Uterus (tissue), 2 donors: ENCODE data around the gene DDX42.

Experiments used
- POLR2A ChIP-seq, 2 donors: fragments of 450-650 bp; IDR thresholded peaks; one replicate each; pipeline ENCODE4 v1.6.1; 2016; ENCODE audit warnings: antibody characterized with exemption in 2 of 2, mild to moderate bottlenecking in 1 of 2, moderate library complexity in 1 of 2
- TF ChIP-seq, protein P1 (sequence below), 4 experiments: fragments of 200-600 bp in 2 of 4; fragments of 450-650 bp in 2 of 4; sonication (generic) in 2 of 4; IDR thresholded peaks; one replicate each; pipeline ENCODE4 v1.5.1; 2016 to 2019; ENCODE audit warnings: antibody characterized with exemption in 4 of 4, mild to moderate bottlenecking in 2 of 4, moderate library complexity in 1 of 4

DNA sequence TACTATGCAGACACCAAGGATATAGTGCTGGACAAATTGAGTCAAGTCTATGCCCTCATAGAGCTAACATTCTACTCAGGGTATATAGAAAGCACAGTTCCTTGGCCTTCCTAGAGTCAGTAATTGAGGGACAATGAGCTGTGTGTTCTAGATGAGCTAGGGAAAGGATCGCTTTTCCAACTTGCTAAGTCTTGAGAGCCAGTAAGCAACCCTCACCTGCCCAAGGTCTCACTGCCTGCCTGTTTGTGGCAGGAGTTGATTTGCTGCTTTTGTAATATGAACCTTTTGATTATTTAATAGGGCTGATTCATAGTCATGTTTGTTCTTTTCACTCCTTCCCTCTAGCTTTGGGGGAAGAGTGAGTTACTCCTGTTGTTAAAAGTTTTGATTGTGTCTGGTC lies 6.5 kb downstream of the DDX42 start:
- TF ChIP-seq, protein P1, sequence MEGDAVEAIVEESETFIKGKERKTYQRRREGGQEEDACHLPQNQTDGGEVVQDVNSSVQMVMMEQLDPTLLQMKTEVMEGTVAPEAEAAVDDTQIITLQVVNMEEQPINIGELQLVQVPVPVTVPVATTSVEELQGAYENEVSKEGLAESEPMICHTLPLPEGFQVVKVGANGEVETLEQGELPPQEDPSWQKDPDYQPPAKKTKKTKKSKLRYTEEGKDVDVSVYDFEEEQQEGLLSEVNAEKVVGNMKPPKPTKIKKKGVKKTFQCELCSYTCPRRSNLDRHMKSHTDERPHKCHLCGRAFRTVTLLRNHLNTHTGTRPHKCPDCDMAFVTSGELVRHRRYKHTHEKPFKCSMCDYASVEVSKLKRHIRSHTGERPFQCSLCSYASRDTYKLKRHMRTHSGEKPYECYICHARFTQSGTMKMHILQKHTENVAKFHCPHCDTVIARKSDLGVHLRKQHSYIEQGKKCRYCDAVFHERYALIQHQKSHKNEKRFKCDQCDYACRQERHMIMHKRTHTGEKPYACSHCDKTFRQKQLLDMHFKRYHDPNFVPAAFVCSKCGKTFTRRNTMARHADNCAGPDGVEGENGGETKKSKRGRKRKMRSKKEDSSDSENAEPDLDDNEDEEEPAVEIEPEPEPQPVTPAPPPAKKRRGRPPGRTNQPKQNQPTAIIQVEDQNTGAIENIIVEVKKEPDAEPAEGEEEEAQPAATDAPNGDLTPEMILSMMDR (IDR thresholded peaks at IDR 0.05), result no peak
- TF ChIP-seq POLR2A (IDR thresholded peaks at IDR 0.05), result no peak
